Astrocyte (in vitro differentiated cells and primary cell): Measurements from ENCODE around the gene FILIP1L. TPM values are rescaled to one million over a fixed set of nuclear protein-coding genes. Genes with fewer than 3 reads are reported as not detected.

ENCODE experiments used
- DNase-seq: peaks from one replicate; pipeline ENCODE4 v3.0.0-alpha.2; 2010; ENCODE audit warnings: low read depth
- FAIRE-seq: peaks from 2 replicates; lab custom pipeline; 2011; peaks lifted over from hg19 to GRCh38; lab: Jason Lieb, UNC
- H2AFZ ChIP-seq: 2 replicates; pipeline ENCODE4 v1.6.0; 2012; ENCODE audit warnings: low read depth, low read length, inconsistent platforms
- H3K27ac ChIP-seq: 2 replicates; pipeline ENCODE4 v1.5.1; 2011; ENCODE audit warnings: low read depth, low read length, inconsistent platforms
- H3K27me3 ChIP-seq: 2 replicates; pipeline ENCODE4 v1.6.0; 2011; ENCODE audit warnings: low read length, inconsistent platforms; ENCODE audit not compliant: insufficient read depth
- H3K36me3 ChIP-seq: 2 replicates; pipeline ENCODE4 v1.5.1; 2011; ENCODE audit warnings: low read length, inconsistent platforms; ENCODE audit not compliant: insufficient read depth
- H3K4me1 ChIP-seq: 2 replicates; pipeline ENCODE4 v1.5.1; 2011; ENCODE audit warnings: low read length, inconsistent platforms; ENCODE audit not compliant: insufficient read depth
- H3K4me2 ChIP-seq: 2 replicates; pipeline ENCODE4 v1.6.0; 2012; ENCODE audit warnings: low read length, inconsistent platforms
- H3K4me3 ChIP-seq: 2 replicates; pipeline ENCODE4 v1.5.1; 2011; ENCODE audit warnings: low read depth, mild to moderate bottlenecking, low read length, inconsistent platforms; ENCODE audit not compliant: insufficient read depth
- H3K79me2 ChIP-seq: 2 replicates; pipeline ENCODE4 v1.6.0; 2012; ENCODE audit warnings: mild to moderate bottlenecking, low read length, inconsistent platforms; ENCODE audit not compliant: insufficient read depth
- H3K9ac ChIP-seq: 2 replicates; pipeline ENCODE4 v1.6.0; 2012; ENCODE audit warnings: mild to moderate bottlenecking, low read length, inconsistent platforms
- H3K9me3 ChIP-seq: 2 replicates; pipeline ENCODE4 v1.5.1; 2012; ENCODE audit warnings: low read depth, mild to moderate bottlenecking, low read length, inconsistent platforms; ENCODE audit not compliant: insufficient read depth
- H4K20me1 ChIP-seq: 2 replicates; pipeline ENCODE4 v1.6.0; 2012; ENCODE audit warnings: low read length, inconsistent platforms; ENCODE audit not compliant: insufficient read depth
- H3K27ac Mint-ChIP-seq: one replicate; pipeline ENCODE4 v1.8.0; 2021; ENCODE audit warnings: mild to moderate bottlenecking, mixed read lengths; ENCODE audit not compliant: unreplicated experiment
- H3K27me3 Mint-ChIP-seq: one replicate; pipeline ENCODE4 v1.8.0; 2021; ENCODE audit warnings: low read depth, mixed read lengths; ENCODE audit not compliant: unreplicated experiment
- H3K36me3 Mint-ChIP-seq: one replicate; pipeline ENCODE4 v1.8.0; 2021; ENCODE audit warnings: low read depth, mixed read lengths; ENCODE audit not compliant: unreplicated experiment
- H3K4me1 Mint-ChIP-seq: one replicate; pipeline ENCODE4 v1.8.0; 2021; ENCODE audit warnings: low read depth, mixed read lengths; ENCODE audit not compliant: unreplicated experiment
- H3K4me3 Mint-ChIP-seq: one replicate; pipeline ENCODE4 v1.8.0; 2021; ENCODE audit warnings: mild to moderate bottlenecking, moderate library complexity, mixed read lengths; ENCODE audit not compliant: unreplicated experiment
- H3K9me3 Mint-ChIP-seq: one replicate; pipeline ENCODE4 v1.8.0; 2021; ENCODE audit warnings: mild to moderate bottlenecking, mixed read lengths; ENCODE audit not compliant: unreplicated experiment
- CTCF ChIP-seq: IDR thresholded peaks from 2 replicates; pipeline ENCODE4 v1.5.1; 2011; ENCODE audit warnings: low read depth, mild to moderate bottlenecking, inconsistent platforms, low read length, moderate library complexity; ENCODE audit not compliant: insufficient read depth
- EZH2 ChIP-seq: IDR thresholded peaks from 2 replicates; pipeline ENCODE4 v1.6.1; 2012; ENCODE audit warnings: mild to moderate bottlenecking, low read length, inconsistent platforms; ENCODE audit not compliant: insufficient read depth
- total RNA-seq: library from RNA; stranded (reverse); gene quantifications from 2 replicates; pipeline ENCODE4 v1.2.1, GENCODE V29; 2021

FILIP1L gene
- total RNA-seq, 1 donor from 2014 or later, result 209 TPM

GRCh38 chr3:100060685-100061484, 53.4 kb downstream of the FILIP1L start:
- Mint-ChIP-seq H3K4me1 (peaks cover 13% of the 10 kb centered on the region), H3K36me3 (no peaks in the 10 kb centered on the region), H3K27ac (no peak overlapping the region), H3K27me3 (no peaks in the 10 kb centered on the region), H3K4me3 (no peak overlapping the region), H3K9me3 (no peaks in the 10 kb centered on the region)
- no peak overlapping the region for H3K4me3 ChIP-seq
- H3K27me3 ChIP-seq, result no peaks in the 10 kb centered on the region
- no peak for DNase-seq
- no peak overlapping the region for H2AFZ ChIP-seq
- H3K27ac ChIP-seq, result no peak overlapping the region
- H3K79me2 ChIP-seq, result no peaks in the 10 kb centered on the region
- TF ChIP-seq CTCF (no peak), EZH2 (no peak)
- no peaks in the 10 kb centered on the region for H4K20me1 ChIP-seq
- no peaks in the 10 kb centered on the region for H3K4me1 ChIP-seq
- H3K36me3 ChIP-seq, result no peaks in the 10 kb centered on the region
- no peak overlapping the region for H3K9ac ChIP-seq
- H3K4me2 ChIP-seq, result no peak overlapping the region
- H3K9me3 ChIP-seq, result no peaks in the 10 kb centered on the region
- FAIRE-seq, result no peak

GRCh38 chr3:100059472-100059871, 54.8 kb downstream of the FILIP1L start:
- Histone ChIP-seq H3K9ac (no peak overlapping the region), H3K4me2 (no peak overlapping the region), H3K79me2 (no peaks in the 10 kb centered on the region), H3K9me3 (no peaks in the 10 kb centered on the region), H3K36me3 (no peaks in the 10 kb centered on the region), H2AFZ (no peak overlapping the region), H4K20me1 (no peaks in the 10 kb centered on the region), H3K4me3 (no peak overlapping the region), H3K27me3 (no peaks in the 10 kb centered on the region), H3K4me1 (no peaks in the 10 kb centered on the region), H3K27ac (no peak overlapping the region)
- Mint-ChIP-seq H3K27ac (no peak overlapping the region), H3K4me1 (peaks cover 13% of the 10 kb centered on the region), H3K9me3 (peaks cover 1% of the 10 kb centered on the region), H3K4me3 (no peak overlapping the region), H3K27me3 (no peaks in the 10 kb centered on the region), H3K36me3 (no peaks in the 10 kb centered on the region)
- no peak for TF ChIP-seq CTCF
- TF ChIP-seq EZH2, result no peak
- DNase-seq (no peak), FAIRE-seq (no peak)
